ENCODE measurements around the gene ARHGAP10. TPM values are rescaled to one million over a fixed set of nuclear protein-coding genes. Genes with fewer than 3 reads are reported as not detected.
A peak's percentile ranks its signal among the peaks of the same experiment; 100 is the strongest.

The ARHGAP10 gene, protein sequence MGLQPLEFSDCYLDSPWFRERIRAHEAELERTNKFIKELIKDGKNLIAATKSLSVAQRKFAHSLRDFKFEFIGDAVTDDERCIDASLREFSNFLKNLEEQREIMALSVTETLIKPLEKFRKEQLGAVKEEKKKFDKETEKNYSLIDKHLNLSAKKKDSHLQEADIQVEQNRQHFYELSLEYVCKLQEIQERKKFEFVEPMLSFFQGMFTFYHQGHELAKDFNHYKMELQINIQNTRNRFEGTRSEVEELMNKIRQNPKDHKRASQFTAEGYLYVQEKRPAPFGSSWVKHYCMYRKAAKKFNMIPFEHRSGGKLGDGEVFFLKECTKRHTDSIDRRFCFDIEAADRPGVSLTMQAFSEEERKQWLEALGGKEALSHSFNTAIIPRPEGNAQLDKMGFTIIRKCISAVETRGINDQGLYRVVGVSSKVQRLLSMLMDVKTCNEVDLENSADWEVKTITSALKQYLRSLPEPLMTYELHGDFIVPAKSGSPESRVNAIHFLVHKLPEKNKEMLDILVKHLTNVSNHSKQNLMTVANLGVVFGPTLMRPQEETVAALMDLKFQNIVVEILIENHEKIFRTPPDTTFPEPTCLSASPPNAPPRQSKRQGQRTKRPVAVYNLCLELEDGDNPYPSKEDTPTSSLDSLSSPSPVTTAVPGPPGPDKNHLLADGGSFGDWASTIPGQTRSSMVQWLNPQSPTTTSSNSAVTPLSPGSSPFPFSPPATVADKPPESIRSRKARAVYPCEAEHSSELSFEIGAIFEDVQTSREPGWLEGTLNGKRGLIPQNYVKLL
- 11.7 and 13.3 TPM in 2 replicates for polyA plus RNA-seq (2014; cell fraction: cytosol; rRNA removed)
- 6.6 and 7.0 TPM in 2 replicates for polyA plus RNA-seq (2014; cell fraction: nucleus; rRNA removed)

DNA sequence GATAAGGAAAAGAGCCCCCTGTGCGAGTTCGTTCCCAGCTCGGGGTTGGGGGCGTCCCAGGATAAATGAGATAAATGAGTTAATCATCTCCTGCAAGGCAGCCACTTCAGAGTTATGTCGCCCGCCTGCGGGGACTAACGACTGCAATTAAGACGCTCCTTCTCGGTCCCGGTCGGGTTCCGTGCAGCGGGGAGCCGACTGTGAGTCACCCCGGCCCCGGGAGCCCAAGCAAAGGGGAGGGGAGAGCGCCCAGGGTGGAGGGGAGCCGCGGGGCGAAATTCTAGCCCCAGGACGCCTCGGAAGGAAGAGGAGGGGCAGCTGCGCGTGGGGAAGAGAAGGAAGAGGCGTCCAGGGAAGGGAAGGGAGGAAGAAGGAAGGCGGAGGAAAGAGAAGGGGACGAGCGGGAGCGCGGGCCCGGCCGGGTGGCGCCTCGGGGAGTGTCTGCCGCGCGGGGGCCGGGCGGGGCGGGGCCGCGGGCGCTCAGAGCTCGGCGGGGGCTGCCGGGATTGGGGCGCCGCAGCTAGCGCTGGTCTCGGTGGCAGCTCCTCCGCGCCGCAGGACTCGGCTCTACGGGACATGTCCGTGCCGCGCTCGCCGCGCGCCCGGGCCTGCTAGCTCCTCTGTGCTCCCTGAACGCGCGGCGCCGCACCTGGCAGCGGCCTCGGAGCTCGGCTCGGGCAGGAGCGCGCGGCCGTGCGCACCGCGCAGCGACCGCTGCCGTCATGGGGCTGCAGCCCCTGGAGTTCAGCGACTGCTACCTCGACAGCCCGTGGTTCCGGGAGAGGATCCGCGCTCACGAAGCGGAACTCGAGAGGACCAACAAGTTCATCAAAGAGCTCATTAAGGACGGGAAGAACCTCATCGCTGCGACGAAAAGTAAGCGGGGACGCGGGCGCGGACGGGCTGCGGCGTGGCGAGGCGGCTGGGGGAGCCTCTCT, at the start of gene ARHGAP10:
ARHGAP10 (plus strand) TSS at position 509 of the 938 bp plus-strand sequence; CDS start at position 723, 214 bp downstream.
- DNase-seq (ENCODE audit: low spot score), result peak; percentile 55

DNA sequence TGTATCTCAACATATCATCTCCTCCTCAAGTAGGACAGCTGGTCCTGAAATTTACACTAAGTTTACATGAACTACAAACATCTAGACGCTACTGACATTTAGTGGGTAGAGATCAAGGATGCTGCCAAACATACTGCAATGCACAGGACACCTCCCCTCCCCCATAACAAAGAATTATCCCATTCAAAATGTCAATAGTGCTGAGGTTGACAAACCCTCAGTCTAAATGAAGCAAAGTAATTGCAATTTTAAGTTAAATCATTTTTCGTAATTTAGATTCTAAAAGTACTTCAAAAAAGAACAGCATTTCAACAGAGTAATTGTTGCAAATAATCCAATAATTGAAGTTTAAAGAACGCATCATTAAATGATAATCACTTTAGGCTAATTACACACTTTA, 49.1 kb upstream of the ARHGAP10 start:
- DNase-seq (ENCODE audit: low spot score), result no peak

DNA sequence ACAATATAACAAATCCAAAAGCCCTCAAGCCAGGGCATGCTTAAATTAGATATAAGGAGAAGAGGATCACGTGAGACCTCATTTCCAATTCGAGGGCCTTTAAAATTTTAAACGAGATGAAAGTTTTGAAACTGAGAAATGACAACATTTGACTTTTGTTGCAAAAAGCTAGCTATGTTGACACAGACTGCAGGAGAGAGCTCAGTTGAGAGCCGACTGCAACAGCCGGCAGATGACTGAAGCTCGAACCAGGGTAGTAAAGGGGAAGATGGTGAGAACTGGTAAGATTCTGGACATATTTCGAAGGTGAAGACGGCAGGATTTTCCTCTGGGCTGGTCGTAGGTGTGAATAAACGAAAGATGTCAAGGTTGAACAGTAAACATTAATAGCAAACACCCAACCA, 48.7 kb upstream of the ARHGAP10 start:
- peak; percentile 2 for DNase-seq (ENCODE audit: low spot score)

DNA sequence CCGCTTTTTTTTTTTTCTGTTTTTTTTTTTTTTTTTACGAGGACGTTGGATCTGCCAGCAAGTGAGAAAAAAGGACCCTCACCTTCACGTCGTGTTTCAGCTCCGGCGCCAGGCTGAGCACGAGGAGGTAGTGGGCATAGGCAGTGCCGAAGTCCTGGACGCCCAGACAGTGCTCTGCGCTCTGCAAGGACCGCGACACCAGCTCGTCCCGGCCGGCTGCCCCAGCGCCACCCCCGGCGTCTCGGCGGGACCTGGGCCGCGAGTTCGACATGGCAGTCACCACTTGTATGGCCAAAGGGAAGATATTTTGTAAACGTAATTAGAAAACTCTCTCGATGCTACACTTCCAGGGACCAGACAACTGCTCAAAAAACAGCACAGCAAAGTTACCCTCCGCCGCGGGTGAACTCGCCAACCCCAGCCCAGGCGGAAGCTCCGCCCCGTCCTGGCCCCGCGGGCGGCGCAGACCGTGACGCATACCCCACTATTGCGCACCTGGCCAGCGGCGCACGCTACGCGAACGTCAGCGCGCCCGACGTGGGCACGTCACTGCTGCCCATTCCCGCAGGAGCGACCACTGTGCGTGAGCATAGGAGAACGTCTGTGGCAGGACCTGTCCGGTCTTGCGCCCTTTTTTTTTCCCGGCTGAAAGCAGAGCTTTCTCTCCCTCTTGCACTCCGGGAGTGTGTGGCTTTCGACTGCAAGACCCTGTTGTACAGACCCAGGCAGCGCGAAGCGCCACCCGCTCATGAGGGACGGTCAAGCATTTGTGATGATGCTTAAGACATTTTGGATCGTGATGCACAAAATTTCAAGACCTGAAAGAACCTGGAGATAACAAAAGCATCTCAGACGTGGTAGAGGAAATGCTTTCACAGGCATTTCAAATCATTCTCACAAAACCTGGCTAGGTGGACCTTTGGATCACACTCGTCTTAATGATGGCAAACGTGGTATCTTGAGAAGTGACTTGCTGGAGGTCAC, 47.9 kb upstream of the ARHGAP10 start, which contains the start of gene PRMT9:
PRMT9 (minus strand) TSS at position 447 of the 984 bp plus-strand sequence; CDS start at position 271, 176 bp downstream.
- peak; percentile 88 for DNase-seq (ENCODE audit: low spot score)

- no peak for DNase-seq (ENCODE audit: low spot score)
Observed at GRCh38 chr4:147689067-147689466, 42.8 kb upstream of the ARHGAP10 start.

DNA sequence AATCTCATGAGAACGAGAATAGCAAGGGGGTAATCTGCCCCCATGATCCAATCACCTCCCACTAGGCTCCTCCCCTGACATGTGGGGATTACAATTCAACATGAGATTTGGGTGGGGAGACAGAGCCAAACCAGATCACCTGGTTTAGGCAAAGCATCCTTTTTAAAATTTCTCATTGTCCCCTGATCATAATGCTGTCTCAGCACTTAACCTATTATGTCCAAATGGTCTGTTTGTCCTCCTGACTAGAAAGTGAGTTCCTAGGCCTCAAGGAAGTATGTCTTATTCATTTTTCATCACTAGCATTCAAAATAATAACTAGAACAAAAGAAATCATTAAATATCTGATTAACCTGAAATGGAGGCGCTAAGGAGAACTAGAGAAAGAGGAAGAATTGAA, 40.1 kb upstream of the ARHGAP10 start:
- no peak for DNase-seq (ENCODE audit: low spot score)

- DNase-seq (ENCODE audit: low spot score), result no peak
Observed at GRCh38 chr4:147693218-147693617, 38.7 kb upstream of the ARHGAP10 start.

DNA sequence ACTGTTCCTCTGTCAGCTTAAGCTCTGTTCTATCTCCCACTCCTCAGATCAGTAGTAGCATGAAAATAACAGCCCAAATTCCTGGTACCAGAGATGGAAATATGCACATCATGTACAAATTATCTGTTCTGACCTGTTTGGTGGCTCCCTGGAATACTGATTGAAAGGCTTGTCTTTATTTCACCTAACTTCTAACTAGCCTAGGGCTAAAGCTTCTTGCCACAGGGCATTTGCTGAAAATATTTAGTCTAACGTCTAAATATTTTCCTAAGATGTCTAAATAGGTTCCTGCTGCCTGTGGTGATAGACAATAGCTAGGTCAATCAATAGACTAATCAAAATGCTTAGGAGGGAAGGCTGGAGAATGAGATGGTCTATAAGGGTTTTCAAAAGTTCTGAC, 35.0 kb upstream of the ARHGAP10 start:
- DNase-seq (ENCODE audit: low spot score), result no peak

DNA sequence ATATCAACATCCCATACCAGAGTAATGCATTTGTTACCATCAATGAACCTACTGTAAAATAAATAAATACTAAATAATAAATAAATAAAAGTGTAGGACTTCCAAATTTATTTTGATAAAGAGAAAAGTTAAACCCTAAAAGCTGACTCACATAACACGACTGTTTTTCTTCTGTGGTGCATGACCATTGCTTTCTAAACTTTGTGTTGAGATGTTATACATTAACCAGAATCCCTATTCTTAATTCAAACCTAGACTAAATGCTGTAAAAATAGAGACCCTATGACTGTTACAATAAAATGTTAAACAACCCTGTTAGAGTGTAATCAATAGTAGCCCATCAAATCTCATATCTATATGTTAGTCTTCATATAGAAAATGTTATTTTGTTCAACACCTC, 27.0 kb upstream of the ARHGAP10 start:
- DNase-seq (ENCODE audit: low spot score), result no peak

GRCh38 chr4:147707892-147708672, 23.8 kb upstream of the ARHGAP10 start:
- DNase-seq (ENCODE audit: low spot score), result peak; percentile 32

DNA sequence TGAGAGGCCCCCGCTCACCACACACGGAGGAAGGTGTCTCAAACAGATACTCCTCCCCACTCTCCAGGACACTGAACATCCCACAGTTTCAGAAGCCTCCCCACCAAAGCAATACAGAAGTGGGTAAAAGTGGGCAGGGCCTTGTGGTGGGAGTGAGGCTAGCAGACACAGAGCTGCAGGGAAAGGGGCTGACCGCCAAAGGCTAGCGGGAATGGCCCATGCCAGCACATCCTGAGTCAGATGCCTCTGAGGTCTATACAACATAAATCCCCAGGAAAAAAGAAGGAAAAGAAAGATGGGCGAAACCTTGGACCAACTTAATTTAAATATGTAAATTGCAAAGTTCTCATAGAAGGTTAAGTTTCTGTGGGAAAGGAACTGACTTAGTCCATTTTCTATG, 21.9 kb upstream of the ARHGAP10 start:
- DNase-seq (ENCODE audit: low spot score), result no peak

DNA sequence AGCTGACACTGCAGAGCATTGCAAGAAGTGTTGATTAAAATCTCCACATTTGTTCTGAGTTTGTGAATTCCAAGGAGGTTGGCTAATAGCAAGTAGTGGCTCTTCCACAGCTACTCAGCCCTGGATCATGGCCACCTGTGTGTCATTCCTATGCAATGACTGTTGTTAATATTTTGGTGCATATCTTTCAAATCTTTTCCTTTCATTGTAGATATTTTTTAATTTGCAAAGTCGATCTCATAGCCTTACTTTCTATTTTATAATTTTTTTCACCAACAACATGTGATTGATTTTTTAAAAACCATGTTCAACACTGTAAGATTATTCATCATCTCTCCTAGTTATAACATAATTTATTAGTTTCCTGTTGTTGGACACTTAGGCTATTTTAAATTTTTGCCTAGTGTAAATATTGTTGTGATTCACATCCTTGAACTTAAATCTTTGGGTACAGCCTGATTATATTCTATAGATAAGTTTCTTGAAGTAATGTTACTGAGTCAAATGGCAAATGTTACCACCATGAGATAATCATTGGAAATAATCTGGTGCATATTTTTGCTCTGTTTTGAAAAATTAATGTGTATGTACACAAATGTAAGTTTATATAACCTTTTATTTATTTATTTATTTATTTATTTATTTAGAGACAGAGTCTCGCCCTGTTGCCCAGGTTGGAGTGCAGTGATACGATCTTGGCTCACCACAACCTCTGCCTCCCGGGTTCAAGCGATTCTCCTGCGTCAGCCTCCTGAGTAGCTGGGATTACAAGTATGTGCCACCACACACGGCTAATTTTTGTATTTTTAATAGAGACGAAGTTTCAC, 17.1 kb upstream of the ARHGAP10 start:
- no peak for DNase-seq (ENCODE audit: low spot score)

DNA sequence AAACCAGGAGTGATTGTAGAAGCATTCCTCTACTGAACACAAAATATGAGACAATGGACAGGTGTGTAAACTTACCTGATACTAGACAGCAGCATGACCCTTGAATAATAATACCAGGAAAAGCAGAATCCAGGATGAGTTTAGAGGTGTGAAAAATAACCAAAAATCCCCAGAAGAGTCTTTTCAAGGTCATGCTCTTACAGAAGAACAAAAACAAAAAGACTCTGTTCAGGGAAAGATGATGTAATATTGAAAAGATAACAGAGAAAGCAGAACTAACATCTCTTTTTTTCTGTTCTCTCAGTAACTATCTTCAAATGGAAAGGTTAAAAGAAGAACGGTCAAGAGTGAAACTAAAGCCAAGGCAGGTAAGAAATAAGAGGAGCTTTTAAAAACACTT, 14.0 kb upstream of the ARHGAP10 start:
- DNase-seq (ENCODE audit: low spot score), result no peak

- DNase-seq (ENCODE audit: low spot score), result no peak
Observed at GRCh38 chr4:147723326-147723725, 8.6 kb upstream of the ARHGAP10 start.

- no peak for DNase-seq (ENCODE audit: low spot score)
Observed at GRCh38 chr4:147724468-147725201, 7.3 kb upstream of the ARHGAP10 start.

DNA sequence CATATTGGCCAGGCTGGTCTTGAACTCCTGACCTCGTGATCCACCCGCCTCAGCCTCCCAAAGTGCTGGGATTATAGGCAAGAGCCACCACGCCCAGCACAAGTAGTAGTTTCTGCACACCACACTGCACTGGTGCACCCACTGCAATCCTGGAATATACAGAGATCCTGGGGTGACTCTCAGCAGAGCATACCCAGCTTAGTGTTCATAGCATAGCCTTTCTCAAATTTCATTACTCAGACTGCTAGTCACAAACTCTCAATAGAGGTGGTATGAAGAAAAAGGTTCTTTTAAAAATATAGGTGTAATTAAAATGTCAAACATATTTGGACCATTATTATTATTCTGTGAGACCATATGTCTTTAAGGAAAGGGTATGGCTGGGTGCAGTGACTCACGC, 6.2 kb upstream of the ARHGAP10 start:
- DNase-seq (ENCODE audit: low spot score), result no peak

DNA sequence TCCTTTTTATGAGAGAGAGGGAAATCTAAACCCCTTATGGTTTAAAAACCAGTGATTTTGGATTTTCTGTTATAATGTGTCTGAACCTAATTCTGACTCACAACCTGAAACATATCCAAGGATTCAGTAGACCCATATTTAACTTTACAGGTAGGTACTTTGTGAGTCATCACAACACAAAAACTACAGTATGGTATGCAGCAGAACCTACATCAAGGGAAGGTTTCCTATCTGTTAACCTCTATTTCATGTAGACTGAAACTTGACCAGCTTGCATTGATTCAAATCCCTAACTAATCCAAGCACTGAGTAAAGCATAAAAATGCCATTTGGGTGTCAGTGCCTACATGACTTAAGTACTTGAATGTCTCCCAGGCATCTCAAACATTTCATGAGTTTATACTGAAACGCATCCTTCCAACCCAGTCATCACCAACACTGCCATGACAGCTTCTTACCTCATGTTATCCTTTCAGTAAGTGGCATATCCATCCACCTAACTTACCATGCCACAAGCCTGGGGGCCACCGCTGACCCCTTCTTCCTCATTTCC, 4.3 kb upstream of the ARHGAP10 start:
- no peak for DNase-seq (ENCODE audit: low spot score)

Measured in SK-N-DZ (cell line).